HEK293 (cell line): ENCODE data around the gene SLC7A10.
A peak's percentile ranks its signal among the peaks of the same experiment; 100 is the strongest.

Source experiments
- ATF2 ChIP-seq: fragments of 450-650 bp; formaldehyde crosslinking; IDR thresholded peaks from 2 replicates; pipeline ENCODE4 v1.5.1; 2016; ENCODE audit warnings: missing biosample characterization, missing genetic modification characterization, low read depth
- GLIS2 ChIP-seq: fragments of 450-650 bp; formaldehyde crosslinking; IDR thresholded peaks from 2 replicates; pipeline ENCODE4 v1.5.1; 2016; ENCODE audit warnings: missing biosample characterization, missing genetic modification characterization
- HIC1 ChIP-seq: fragments of 450-650 bp; formaldehyde crosslinking; IDR thresholded peaks from 2 replicates; pipeline ENCODE4 v1.5.1; 2016; ENCODE audit warnings: missing biosample characterization, missing genetic modification characterization
- IKZF3 ChIP-seq: fragments of 450-650 bp; IDR thresholded peaks from 2 replicates; pipeline ENCODE4 v1.5.0; 2018; ENCODE audit warnings: missing biosample characterization, mild to moderate bottlenecking, missing genetic modification characterization, moderate library complexity
- KLF7 ChIP-seq: fragments of 450-650 bp; formaldehyde crosslinking; IDR thresholded peaks from 2 replicates; pipeline ENCODE4 v1.5.1; 2016; ENCODE audit warnings: missing biosample characterization, missing genetic modification characterization, borderline replicate concordance
- PATZ1 ChIP-seq: fragments of 450-650 bp; formaldehyde crosslinking; IDR thresholded peaks from 2 replicates; pipeline ENCODE4 v1.5.1; 2016; ENCODE audit warnings: missing biosample characterization, missing genetic modification characterization
- WT1 ChIP-seq: fragments of 450-650 bp; formaldehyde crosslinking; IDR thresholded peaks from 2 replicates; pipeline ENCODE4 v1.5.1; 2016; ENCODE audit warnings: missing biosample characterization, missing genetic modification characterization
- YY1 ChIP-seq: fragments of 450-650 bp; formaldehyde crosslinking; IDR thresholded peaks from 2 replicates; pipeline ENCODE4 v1.5.1; 2018; ENCODE audit warnings: missing biosample characterization, missing genetic modification characterization
- ZBTB10 ChIP-seq: fragments of 450-650 bp; formaldehyde crosslinking; IDR thresholded peaks from 2 replicates; pipeline ENCODE4 v1.5.1; 2016; ENCODE audit warnings: missing biosample characterization, missing genetic modification characterization
- ZBTB11 ChIP-seq: fragments of 450-650 bp; formaldehyde crosslinking; conservative IDR thresholded peaks from 2 replicates; pipeline ENCODE4 v1.5.1; 2016; ENCODE audit warnings: low read depth, missing biosample characterization, missing genetic modification characterization
- ZBTB49 ChIP-seq: fragments of 450-650 bp; formaldehyde crosslinking; IDR thresholded peaks from 2 replicates; pipeline ENCODE4 v1.5.1; 2016; ENCODE audit warnings: missing biosample characterization, missing genetic modification characterization, low read depth
- ZNF148 ChIP-seq: fragments of 450-650 bp; formaldehyde crosslinking; IDR thresholded peaks from 2 replicates; pipeline ENCODE4 v1.5.0; 2017; ENCODE audit warnings: missing biosample characterization, missing genetic modification characterization, borderline replicate concordance
- ZNF174 ChIP-seq: fragments of 450-650 bp; formaldehyde crosslinking; IDR thresholded peaks from 2 replicates; pipeline ENCODE4 v1.5.0; 2017; ENCODE audit warnings: missing biosample characterization, mild to moderate bottlenecking, missing genetic modification characterization
- ZNF335 ChIP-seq: fragments of 450-650 bp; formaldehyde crosslinking; conservative IDR thresholded peaks from 2 replicates; pipeline ENCODE4 v1.5.1; 2016; ENCODE audit warnings: missing biosample characterization, missing genetic modification characterization
- ZNF549 ChIP-seq: fragments of 450-650 bp; IDR thresholded peaks from 2 replicates; pipeline ENCODE4 v1.5.1; 2018; ENCODE audit warnings: missing biosample characterization, missing genetic modification characterization, mild to moderate bottlenecking, inconsistent platforms, moderate library complexity
- ZNF600 ChIP-seq: fragments of 450-650 bp; formaldehyde crosslinking; IDR thresholded peaks from 2 replicates; pipeline ENCODE4 v1.5.1; 2016; ENCODE audit warnings: missing biosample characterization, missing genetic modification characterization
- ZNF610 ChIP-seq: fragments of 450-650 bp; formaldehyde crosslinking; IDR thresholded peaks from 2 replicates; pipeline ENCODE4 v1.5.1; 2016; ENCODE audit warnings: missing biosample characterization, missing genetic modification characterization, borderline replicate concordance
- ZNF623 ChIP-seq: fragments of 450-650 bp; formaldehyde crosslinking; IDR thresholded peaks from 2 replicates; pipeline ENCODE4 v1.5.1; 2016; ENCODE audit warnings: missing biosample characterization, missing genetic modification characterization
- ZNF707 ChIP-seq: fragments of 450-650 bp; formaldehyde crosslinking; IDR thresholded peaks from 2 replicates; pipeline ENCODE4 v1.5.1; 2016; ENCODE audit warnings: missing biosample characterization, missing genetic modification characterization
- ZNF76 ChIP-seq: fragments of 450-650 bp; formaldehyde crosslinking; IDR thresholded peaks from 2 replicates; pipeline ENCODE4; 2016; ENCODE audit warnings: low read depth, missing biosample characterization, missing genetic modification characterization, borderline replicate concordance
- ZSCAN23 ChIP-seq: fragments of 450-650 bp; formaldehyde crosslinking; IDR thresholded peaks from 2 replicates; pipeline ENCODE4 v1.5.1; 2016; ENCODE audit warnings: missing biosample characterization, missing genetic modification characterization

The SLC7A10 gene

GRCh38 chr19:33176670-33177416, 48.8 kb downstream of the SLC7A10 start (continued):
- TF ChIP-seq ZBTB10 (tag by site-specific recombination) (peak; percentile 98), ZBTB49 (tag by site-specific recombination) (no peak), ZNF148 (tag by site-specific recombination) (no peak), ZNF549 (tag by site-specific recombination) (no peak), IKZF3 (tag by site-specific recombination) (peak; percentile 86), ZSCAN23 (tag by site-specific recombination) (peak; percentile 83; the same call in 1 of the 2 replicates), ZNF623 (peak; percentile 38; the same call in 1 of the 2 replicates), ZBTB11 (tag by site-specific recombination) (peak; percentile 97), GLIS2 (peak; percentile 100), ZNF174 (tag by site-specific recombination) (no peak), ZNF76 (peak; percentile 65; the same call in 1 of the 2 replicates), ZNF610 (tag by site-specific recombination) (peak; percentile 93; the same call in 1 of the 2 replicates), ZNF335 (tag by site-specific recombination) (peak; percentile 92), HIC1 (peak; percentile 99), YY1 (peak; percentile 54), ATF2 (tag by site-specific recombination) (no peak), PATZ1 (peak; percentile 100), KLF7 (peak; percentile 33; the same call in 1 of the 2 replicates), WT1 (0 out of 2 replicates have a peak, but pooled peaks have one; percentile 20), ZNF707 (tag by site-specific recombination) (no peak), ZNF600 (tag by site-specific recombination) (peak; percentile 95)
